HG03039 (cell line): ENCODE measurements around the gene CRY2.

ENCODE experiments used
- ATAC-seq: cut with Tn5 transposase; IDR thresholded peaks from one replicate; pipeline ENCODE4 v1.9.1; 2021; ENCODE audit warnings: mild to moderate bottlenecking, moderate library complexity; ENCODE audit not compliant: unreplicated experiment

Gene CRY2

GRCh38 chr11:45877221-45877620, 29.9 kb downstream of the CRY2 start:
- ATAC-seq, result no peak

GRCh38 chr11:45877845-45878244, 30.6 kb downstream of the CRY2 start:
- ATAC-seq, result no peak

GRCh38 chr11:45879803-45880686, 32.8 kb downstream of the CRY2 start:
- ATAC-seq, result no peak

- no peak for ATAC-seq
These were observed 33.7 kb downstream of the CRY2 start for GRCh38 chr11:45880772-45881570.

DNA sequence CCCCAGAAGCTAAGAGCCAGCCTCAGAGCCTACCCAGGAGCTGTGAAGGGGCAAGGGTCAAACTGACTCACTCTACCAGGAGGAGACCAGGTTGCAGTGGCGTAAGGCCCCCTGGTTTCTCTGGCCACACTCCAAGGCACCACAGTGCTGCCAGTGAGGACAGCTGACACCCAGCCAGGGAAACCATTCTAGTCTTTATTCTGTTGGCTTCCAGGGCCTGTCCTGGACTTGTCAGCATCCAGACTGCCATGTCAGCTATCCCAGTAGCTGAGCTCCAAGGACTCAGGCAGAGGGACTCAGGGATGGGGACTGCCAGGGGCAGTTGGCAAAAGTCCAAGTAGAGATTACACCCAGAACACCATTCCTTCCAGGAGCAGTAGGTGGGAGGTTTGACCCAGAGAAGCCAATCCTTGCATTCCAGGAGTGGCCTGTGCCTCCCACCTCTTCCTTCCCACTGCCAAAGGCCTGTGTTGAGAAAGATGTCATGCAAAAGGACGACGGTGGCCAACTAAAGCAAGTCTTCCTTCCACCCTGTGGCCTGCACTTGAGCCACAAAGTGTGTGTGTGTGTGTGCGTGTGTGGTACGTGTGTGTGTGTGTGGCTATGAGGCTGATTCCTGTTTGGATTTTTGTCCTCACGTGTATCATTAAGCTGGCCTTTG, 34.6 kb downstream of the CRY2 start:
- ATAC-seq, result no peak

DNA sequence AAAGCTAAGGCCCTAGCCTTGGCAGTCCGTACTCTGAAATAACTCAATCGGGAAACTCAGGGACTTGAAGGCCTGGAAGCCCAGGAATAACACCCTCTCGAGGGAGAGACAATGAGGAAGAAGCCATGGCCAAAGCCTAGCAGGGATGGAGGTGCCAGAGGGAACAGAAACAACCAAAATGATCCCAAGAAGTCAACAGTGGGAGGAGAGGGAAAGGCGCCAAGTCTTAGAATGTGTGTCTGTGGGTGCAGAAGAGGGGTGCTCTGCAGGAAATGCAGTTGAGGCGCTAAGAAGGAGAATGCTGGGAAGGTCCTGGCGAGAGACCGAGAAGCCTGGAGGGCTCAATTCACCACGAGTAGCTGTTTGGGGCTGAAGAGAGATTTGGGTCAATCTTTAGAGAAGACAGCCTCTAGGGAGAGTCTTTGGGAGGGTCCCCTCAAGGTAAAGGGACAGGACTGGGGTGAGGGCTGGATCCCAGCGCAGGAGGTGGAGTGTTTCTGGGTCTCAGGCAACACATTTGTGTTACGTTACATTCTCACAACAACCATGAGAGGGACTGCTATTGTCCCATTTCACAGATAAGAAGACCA, 37.4 kb downstream of the CRY2 start:
- ATAC-seq, result no peak

DNA sequence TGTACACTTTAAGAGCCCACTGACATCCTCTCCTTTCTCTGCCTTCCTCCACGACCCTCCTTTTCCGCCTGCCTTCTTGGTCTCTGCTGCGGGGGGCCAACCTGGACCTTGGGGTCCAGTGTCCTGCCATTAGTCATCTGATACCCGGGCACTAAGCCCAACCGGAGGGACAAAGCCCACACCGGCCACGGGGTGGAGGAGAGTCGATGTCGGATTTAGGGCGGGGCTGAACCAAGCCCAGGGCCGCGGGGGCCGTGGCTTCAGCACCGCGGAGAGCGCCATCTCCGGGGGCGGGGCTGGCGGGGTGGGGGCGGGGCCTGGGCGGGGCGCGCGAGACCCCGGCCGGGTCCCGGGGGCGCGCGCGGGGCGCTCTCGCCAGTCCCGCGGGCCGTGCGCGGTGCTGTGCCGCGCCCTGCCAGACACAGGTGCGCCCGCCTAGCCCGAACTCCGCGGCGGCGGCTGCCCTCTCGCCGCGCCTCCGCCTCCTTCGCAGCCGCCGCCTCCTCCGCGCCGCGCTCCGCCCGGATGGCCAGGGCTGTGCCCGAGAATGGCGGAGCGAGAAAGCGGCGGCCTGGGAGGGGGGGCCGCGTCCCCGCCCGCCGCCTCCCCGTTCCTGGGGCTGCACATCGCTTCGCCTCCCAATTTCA, 38.1 kb downstream of the CRY2 start, which contains the start of gene MAPK8IP1:
TSS of gene MAPK8IP1 (plus strand) at position 378 of the 647 bp plus-strand sequence. CDS start at position 548, 170 bp downstream.
- no peak for ATAC-seq

DNA sequence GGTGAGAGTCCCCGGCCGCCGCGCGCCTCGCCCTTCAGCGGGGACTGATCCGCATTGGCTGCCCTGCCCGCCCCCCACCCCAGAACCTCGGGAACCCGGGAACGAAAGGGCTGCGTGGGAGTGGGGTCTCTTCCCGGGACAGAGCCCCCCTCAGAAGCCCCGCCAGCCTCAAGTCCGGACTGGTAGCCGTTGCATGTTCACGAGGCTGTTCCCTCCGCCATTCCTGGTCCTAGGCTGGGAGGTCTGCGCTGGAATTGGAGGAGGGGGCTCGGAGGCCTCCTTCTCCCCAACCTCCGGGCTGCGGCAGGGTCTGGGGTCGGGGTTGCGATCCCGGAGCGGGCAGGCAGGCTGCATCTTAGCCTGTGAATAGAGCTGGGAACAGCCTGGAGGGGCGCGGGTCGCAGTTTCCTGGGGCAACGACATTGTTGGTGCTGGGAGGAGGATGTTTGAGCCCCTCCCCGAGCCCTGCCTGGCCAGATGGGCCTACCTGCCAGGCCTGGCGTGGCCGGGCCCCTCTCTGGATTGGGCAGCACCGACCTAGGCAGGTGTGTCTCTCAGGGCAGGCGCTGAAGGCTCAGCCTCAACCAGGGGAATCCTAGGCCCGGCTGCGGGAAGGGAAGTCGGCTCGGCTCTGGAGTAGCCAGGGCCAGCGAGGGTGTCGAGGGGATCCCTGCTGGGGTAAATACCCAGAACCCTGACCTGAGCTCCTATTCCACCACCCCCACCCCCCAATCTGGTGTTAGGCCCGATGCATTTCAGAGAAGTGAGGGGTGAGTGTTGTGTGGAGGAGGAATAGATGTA, 38.8 kb downstream of the CRY2 start:
- no peak for ATAC-seq

- no peak for ATAC-seq
These were observed 39.7 kb downstream of the CRY2 start for GRCh38 chr11:45886816-45887520.

DNA sequence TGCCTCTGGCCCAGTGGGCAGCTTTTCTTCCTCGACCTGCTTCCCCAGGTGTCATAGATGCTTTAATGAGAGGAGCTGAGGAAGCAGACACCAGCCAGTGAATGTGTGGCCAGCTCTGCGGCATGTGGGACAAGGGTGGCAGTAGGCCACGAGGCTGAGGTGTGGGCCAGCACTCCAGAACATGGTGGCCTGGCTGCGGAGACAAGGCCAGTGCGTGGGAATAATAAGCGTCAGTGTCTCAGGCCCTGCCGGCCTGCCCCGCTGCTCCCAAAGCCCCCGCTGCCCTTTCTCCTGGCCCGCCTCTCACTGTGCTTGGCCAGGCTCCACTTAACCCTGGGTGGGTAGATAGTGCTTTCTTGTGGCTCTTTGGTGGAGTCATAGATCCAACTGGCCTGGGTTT, 40.3 kb downstream of the CRY2 start:
- ATAC-seq, result no peak

DNA sequence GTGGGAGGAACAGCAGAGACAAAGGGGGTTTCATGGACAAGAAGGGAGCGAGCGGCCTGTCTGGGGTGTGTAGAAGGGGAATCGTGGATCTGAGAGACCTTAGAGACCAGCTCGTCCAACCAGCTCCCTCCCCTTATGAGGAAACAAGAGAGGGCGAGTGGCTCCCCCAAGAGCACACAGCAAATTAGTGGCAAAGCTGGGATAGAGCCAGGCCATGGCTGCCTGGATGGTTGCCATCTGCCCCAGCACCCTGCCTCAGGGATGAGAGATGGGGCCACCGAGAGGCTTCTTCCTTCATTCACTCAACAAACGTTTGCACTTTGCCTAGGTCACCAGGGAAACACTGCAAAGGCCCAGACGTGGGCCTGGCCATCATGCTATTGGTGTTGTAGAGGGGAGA, 42.3 kb downstream of the CRY2 start:
- no peak for ATAC-seq

DNA sequence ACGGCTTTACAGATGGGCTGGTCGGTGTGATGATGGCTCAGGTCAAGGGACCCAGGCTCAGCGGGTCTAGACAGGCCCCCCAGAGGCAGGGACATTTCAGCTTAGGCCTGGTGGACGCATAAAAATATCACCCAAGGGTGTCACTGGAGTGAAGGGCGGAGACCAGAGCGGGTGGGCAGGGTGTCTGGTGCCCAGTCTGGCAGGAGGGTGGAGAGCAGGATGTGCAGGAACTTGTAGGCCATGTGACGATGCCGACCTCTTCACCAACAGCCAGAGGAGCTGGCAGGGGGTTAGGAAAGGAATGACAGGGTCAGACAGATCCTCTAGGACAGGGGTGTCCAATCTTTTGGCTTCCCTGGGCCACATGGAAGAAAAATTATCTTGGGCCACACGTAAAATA, 42.7 kb downstream of the CRY2 start:
- ATAC-seq, result no peak

GRCh38 chr11:45890886-45891550, 43.7 kb downstream of the CRY2 start:
- ATAC-seq, result no peak

DNA sequence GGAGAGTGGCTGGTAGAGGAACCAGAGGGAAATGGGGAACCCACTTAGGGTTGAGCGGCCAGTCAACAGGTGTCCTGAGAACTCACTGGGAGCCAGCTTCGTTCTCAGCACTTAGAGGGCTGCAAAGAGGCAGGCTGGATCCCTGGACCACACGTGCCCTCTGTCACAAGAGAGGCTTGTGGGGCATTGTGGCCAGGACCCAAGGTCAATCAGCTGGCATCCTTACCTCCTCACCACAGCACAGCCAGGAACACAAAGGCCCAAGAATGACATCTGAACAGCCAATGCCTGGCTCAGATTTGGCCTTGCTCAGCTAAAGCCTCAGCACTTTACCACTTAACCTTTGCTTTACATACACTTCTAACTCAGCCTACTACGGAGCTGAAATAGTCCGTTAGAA, 45.6 kb downstream of the CRY2 start:
- ATAC-seq, result no peak

GRCh38 chr11:45894555-45895247, 47.4 kb downstream of the CRY2 start:
- ATAC-seq, result no peak

DNA sequence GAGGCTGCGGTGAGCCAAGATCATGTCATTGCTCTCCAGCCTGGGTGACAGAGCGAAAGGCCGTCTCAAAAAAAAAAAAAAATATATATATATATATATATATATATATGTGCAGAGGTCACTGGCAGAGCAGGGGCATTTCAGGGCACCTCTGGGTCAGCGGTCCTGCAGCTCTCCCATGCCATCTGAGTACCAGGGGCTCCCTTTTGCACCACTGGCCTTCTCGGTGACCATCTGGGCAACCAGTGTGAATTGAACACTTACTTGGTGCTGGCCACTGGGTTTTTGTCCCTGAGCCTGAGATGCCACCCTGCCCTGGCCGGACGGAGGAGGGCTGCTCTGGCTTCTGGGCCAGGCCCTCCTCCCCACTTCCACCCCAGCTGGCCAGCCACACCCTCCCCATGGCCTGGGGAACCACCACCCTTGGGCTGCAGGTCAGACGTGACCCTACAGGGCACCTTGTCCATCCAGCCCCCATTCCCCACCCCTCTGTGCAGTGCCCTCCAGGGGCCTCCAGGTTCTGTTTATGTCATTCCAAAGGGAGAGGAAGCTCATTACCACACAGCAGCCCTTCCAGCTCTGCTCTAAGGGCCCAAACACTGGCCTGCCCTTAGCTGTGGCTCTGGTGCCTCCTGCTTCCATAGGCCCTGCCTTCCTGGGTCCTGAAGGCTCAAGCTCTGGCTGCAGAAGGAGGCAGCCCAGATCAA, 48.4 kb downstream of the CRY2 start:
- ATAC-seq, result no peak

- no peak for ATAC-seq
These were observed 49.2 kb downstream of the CRY2 start for GRCh38 chr11:45896422-45896984.
